IPS DF 19.7 (cell line): ENCODE data around the gene DLST.
A peak's percentile ranks its signal among the peaks of the same experiment; 100 is the strongest.

Experiments used
- DNase-seq: peaks from one replicate; pipeline ENCODE4 v3.0.0-alpha.2; 2013; ENCODE audit warnings: low read depth, low spot score

DLST gene

DNA sequence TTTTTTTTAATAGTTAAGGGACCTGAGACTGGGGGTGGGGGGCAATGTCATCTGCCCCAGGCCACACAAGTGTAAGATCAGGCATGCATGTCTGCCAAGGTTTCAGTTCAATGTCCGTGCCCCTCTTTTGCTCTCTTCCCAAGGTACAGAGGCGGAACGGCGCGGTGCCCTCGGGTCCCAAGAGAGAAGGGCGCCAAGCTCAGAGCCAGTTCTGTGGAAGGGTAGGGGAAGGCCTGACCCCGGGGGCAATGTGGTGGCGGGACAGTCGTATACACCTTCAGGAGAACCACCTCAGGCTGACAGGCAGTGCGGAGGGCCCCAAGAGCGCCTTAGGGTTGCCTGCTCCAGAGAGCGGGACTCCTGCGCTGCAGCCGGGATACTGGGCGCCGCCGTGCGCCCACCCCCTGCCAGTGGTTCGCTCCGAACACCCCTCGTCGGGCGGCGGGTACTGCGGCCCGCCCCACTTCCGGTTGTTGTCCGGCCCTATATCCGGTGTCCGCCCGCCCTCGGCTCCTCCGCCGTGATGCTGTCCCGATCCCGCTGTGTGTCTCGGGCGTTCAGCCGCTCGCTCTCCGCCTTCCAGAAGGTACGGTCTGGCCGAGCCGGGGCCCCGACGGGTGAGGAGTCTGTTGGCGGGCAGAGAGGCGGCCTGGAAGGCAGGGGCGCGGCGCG lies at the start of gene DLST:
Gene DLST (plus strand): TSS at position 486 of the 672 bp plus-strand sequence. CDS start 38 bp downstream, at position 524.
- peak; percentile 60 for DNase-seq

DNA sequence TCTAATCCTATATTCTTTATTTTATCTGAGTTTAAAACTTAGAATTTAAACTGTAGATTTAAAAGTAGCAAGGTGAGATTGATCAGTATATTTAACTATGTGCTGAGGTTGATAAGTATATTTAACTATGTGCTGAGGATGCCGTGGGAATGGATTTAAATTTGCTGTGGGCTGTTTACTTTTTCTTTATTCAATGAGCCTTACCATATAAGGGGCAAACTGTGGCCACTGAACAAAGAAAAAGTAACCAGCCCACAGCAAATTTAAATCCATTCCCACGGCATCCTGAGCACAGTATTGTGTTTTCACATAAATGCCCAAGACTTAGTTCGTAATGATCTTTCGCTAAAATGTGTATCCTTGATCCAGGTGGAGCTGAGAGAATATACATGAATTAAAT lies 48.9 kb upstream of the DLST start:
- no peak for DNase-seq

DNA sequence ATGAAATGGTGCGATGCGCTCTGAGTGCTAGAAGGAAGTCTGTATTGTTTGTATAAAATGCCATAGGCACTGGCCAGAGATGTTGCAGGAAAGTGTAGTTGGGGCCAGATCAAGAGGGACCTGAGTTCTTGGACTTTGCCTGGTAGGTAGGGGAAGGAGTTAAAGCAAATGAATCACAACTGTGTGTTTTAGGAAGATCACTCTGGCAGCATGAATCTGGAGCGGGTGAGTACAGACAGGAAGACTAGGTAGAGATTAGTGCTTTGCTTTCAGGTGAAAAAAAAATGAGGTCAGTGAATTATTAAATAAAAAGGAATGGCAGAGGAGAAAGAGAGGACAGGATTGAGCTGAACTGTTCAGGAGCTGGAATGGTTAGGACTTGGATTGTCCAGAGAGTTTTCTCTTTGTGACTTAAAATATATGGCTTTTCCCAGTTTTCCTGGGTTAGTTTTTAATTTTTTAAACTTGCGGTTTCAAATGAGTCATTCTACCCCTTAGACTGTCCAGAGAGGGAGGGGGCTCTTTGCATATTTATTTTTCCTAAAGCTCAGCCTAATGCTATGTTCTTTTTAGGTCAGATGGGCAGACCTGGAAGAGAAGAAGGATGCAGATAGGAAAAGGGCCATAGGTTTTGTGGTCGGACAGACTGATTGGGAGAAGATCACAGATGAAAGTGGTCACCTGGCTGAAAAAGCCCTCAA lies 46.9 kb upstream of the DLST start:
- DNase-seq: no peak

DNA sequence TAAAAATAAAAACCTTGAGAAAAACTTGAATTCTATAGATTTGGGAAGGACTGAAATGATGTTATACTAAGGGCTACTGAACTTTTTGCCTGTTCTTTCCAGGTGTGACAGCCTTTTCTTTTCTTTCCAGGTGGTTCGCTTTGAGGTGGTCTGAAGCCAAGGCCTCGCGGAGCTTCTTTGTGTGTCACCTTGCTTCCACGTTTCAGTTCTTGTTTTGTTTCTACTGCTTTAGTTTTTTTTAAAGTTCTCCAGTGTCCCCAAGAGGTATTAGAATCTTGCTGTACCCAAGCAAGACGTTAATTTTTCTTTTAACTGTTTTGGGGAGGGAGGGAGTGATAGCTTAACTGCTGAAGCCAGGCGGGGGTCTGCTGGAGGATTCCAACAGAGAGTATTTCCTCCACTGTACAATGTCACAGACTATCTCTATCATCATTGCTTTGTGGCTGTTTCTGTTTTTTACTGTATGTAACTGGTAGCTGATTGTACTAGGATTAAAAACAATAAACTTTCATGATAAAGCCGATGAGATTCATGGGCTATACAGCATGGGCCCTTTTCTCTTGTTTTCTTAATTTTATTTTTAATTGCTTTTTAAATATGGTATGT lies 46.0 kb upstream of the DLST start:
- DNase-seq: no peak

DNA sequence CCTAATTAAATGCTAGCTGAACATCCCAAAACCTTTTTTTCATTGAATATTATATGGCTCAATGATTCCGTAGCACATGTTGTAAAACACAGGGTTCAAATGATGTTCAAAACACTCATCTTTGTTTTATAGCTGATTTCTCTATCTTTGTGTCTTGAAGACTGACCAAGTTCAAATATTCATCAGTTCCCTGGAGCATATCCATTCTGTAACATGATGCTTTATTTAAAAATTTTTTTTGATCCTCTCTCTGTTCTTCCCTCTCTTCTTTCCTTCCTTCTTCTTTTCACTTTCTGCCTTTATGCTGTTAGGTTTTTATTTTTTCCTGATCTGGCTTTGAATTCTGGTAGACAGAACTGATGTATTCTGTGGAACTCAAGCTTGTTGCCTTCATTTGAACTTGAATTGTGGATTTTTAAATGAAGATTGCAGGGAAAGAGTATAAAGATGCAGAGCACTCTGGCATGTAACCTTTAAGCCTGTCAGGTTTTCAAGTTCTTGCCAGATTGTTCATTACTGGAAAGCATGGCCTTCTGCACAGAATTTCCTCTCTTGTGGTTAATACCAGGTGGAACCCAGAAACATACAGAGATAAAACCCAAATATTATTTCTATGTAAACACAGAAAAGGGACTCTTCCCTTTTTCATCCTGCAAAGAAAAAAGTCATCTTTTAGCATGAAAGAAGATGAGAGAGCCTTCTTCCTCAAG lies 45.3 kb upstream of the DLST start:
- DNase-seq: no peak

DNA sequence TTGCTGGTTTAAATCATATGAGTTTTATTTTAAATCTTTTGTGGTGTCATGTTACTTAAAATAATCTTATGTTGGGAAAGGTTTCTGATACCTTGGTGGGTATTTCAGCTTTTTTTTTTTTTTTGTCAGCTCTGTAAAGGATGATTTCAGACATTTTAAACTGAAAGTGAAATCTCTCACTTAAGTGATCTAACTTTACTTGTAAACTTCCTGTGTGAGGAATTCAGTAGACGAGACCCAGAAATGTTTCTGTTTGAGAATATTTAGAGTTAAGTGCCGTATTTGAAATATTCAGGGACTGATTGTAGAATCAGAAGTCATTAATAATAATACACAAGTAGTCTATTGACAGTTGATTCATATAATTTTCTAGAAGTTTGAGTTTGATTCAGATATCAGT lies 43.5 kb upstream of the DLST start:
- DNase-seq: no peak

DNA sequence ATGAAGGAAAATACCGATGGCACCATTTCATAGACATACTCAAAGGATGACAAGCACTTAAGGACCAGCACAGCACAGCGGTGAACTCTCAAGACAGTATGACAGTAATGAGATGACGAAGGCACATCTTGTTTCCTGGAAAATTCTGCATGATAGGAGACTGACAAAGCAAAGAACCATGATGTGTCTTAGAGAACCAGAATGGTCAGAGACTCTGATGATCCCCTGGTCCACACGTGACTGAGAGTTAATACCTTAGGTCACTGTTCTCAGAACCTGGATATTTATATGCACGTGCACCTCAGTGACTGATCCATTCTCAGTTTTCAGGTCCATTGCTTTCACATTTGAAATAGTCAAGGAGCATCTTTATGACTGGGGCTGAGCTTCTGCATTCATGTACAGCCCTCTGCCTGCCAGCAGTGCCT lies 41.1 kb upstream of the DLST start:
- DNase-seq: no peak

DNA sequence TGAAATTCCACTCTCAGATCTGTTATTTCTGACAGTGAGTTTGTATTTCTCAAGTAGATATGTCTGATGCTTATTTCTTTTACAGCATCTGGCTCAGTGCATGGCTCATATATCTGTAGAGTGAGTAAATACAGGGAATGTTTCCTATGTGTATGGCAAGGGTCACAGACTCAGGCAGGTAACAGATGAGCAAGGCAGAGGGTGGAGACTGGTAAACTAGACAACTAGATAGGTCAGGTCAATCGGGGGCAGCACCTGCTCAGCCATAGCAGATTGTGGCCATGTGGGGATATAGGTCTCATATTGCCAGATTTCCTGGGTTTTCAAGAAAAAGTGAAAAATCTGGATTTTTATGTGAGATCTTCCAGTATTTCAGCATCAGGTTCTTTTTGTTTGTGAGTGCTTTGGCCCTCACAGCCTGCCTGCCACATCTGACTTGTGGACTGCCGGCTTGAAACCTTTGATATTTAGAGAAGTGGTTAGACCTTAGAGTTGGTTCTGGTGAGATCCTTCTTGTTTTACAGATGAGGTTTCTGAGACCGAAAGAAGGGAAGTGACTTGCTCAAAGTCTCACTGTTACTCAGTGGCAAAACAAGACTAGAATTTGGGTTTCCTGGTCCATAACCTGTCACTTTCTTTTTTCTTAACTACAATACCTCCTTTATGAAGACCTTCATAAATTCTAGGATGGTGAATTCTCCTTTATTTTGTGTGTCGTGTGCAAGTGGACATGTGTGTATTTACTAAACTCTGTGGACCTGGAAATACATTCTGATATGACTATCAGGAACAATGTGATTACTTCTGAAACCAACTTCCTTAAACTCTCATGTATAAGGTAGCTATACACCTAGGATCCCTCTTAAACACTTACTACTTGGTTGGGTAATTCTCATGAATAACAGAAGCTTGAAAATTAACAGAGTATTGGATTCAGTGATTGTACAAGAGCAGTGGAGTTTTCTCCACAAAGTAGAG lies 40.2 kb upstream of the DLST start:
- no peak for DNase-seq

DNA sequence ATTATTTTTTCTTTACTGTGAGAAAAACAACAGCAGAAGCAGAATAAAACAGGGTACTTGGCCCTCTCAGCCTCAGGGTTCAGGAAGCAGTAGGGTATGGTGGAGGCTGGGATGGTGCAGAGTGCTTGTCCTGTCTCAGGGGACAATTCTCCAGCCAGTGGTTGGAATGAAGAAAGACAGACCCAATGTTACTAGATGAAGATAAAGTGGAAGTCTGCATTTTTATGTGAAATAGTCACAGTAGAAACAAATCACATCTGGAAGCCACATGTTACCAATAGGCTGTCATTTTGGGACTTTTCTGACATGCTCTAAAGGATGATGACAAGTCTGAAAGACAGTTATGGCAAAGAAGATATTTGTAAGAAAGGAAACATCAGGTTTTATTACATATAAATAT lies 38.1 kb upstream of the DLST start:
- DNase-seq: no peak

DNA sequence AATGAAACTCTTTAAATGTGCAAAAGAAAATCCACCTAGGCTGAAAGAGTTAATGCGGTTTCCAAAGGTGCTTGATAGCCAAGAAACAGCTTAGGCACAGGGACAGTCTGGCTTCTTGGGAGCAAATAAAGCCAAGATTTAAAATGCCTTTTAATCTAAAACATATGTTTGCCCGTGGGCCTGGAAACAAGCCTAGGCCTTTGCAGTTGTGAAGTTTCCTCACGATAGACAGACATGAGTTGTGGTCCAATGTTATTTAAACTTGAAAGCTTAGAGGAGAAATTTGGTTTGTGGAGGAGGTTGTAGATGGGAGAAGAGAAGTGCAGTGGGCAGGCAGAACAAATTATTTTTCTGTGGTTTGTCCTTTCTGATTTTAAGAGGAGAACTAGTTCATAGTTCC lies 35.5 kb upstream of the DLST start:
- no peak for DNase-seq

DNA sequence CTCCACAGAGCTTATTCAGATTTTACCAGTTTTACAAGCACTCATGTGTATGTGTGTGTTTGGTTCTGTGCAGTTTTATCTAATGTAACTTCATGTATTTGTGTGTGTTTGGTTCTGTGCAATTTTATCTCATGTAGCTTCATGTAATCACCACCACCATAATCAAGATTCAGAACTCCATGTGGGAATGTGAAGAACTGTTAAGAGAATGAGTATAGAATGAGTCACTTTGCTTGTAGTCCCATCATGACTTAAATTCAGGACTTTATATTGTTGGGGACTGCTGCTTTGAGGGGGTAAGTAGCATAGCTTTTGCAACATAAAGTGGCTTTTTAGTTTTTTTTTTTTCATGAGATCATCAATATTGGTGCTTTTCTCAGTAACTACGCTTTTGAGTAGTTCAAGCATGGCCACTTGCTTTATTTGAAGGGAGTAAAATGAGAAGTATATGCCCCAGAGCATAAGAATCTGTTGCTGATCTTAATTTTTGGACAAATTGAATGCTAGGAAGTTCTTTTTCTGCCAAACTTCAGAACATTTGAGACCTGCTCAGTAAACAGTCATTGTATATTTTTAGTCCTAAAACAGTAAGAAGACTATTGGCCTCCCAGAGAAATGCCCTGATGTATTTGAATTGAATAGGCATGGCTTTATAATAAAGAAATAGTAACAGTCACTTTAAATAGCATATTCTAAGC lies 34.6 kb upstream of the DLST start:
- DNase-seq: no peak

DNA sequence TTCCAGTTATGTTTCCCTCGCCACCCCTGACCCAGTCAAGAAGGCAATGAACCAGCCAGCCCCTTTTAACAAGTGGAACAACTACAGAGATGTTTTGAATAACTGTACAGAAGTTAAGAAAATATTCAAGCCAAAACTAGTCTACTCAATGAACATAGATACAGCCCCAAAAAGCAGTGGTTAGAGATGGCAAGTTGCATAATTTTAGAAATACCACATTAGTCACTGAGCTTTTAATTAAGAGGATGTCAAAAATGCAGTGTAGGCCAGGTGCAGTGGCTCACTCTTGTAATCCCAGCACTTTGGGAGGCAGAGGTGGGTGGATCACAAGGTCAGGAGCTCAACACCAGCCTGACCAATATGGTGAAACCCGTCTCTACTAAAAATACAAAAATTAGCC lies 32.9 kb upstream of the DLST start:
- DNase-seq: no peak

DNA sequence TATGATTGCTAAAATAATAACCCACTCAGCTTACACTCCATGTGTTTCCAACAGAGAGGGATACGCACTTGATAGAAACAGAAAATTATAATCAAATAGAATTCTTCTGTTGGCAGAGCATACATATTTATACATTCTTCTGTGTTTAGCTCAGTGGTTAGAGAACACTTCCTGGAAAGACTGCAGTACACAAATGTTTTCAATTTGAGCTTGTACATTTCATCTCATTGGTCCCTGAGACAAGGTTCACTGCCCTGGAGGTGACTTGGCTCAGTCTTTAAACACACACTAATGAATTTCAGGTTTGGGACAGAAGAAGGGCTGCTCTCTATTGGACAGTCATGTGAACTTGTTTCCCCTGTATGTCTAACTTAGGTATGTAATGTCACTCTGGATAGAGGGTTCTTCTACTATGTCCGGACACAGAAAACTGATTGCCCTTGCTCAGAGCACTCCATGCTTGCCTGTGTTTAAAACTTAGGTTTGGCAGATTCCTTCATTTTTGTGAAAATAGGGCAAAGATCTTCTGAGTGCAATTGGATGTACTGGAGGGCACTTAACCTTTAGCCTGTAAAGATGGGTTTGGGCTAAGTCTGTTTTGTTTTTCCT lies 28.7 kb upstream of the DLST start:
- DNase-seq: no peak

DNA sequence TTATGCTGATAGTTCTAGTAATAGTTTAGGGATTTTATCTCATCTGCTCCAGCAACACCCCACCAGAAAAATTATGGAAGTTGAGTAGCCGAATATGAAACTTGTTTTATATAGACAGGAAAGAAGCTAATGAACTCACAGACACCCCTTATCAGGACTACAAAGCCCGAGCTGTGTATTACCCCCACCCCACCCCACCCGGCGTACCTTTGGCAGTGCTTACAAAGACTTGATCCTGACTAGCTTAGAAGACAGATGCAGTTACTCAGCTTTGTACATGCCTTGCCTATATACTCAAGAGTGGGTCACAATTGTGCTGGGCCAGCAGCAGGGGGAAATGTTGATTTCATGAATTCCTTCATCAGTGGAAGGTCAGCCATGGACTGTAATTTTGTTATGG lies 28.1 kb upstream of the DLST start:
- DNase-seq: no peak

DNA sequence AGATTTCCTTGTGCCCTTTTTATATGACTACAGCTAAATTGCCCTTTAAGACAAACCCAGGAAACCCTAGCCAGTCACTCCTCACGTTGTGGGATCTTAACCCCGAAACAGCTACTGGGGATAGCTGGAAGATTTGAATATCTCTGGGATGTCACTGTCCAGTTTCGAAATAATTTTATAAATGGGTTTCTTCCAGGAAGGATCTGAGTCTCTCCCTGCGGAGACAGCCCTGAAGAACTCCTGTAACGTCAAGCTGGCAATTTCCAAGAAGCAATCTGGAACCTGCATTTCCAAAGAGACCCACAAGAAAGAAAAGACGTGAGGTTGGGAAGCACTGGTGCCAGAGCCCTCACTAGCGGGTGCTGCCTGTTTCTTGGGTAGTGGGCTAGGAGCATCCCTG lies 26.7 kb upstream of the DLST start:
- DNase-seq: no peak

DNA sequence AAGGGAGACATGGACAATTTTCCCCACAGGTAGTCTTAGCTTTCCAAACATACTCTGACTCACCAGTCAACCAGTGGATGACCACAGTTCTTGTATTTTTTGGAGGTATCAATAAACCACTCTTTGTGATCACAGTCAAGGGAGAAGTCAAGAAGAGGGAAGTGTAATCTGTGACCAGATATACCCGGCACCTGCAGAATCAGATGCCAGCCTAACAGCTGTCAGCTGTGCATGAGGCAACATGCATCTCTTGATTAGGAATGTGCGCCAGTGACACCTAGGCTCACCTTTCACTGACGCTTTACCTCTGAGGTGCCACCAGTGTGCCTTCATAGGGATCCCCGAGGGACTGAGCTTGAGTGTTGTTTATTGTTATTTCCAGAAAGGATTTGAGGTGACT lies 25.8 kb upstream of the DLST start:
- no peak for DNase-seq

DNA sequence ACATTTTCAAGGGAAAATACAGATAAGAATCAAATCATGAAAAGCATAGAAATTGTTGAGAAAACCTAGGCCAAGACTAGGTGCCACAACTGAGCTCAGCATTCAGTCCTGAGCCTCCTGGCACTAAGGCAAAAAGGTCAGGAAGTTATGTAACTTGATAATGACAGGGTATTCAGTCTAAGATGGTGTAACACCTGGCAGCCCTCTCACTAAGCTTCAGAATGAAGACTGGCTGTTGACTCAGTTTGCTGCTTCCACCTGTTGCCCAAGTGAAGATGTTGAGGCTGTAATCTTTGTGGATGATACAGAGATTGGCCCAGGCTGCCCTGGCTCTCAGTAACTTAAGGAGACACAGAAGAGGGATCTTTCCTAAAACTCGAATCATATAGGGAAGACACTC lies 25.4 kb upstream of the DLST start:
- no peak for DNase-seq

DNA sequence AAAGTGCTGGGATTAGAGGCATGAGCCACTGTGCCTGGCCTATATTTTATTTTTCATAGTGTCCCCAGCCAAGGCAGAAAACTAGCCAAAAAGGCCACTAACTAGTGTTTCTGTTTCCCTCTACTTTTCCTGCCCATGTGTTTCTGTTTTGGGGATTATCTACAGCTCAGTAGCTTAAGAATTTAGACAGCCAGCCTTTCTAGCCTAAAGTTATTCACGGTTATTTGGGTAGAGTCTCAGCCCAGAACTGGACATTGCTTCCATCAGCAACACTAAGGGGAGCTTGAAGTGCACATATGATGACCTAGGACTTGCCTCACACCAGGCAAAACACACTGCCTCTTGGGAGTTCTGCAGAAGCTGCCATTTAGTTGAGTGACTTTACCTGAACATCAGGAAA lies 23.7 kb upstream of the DLST start:
- no peak for DNase-seq

DNA sequence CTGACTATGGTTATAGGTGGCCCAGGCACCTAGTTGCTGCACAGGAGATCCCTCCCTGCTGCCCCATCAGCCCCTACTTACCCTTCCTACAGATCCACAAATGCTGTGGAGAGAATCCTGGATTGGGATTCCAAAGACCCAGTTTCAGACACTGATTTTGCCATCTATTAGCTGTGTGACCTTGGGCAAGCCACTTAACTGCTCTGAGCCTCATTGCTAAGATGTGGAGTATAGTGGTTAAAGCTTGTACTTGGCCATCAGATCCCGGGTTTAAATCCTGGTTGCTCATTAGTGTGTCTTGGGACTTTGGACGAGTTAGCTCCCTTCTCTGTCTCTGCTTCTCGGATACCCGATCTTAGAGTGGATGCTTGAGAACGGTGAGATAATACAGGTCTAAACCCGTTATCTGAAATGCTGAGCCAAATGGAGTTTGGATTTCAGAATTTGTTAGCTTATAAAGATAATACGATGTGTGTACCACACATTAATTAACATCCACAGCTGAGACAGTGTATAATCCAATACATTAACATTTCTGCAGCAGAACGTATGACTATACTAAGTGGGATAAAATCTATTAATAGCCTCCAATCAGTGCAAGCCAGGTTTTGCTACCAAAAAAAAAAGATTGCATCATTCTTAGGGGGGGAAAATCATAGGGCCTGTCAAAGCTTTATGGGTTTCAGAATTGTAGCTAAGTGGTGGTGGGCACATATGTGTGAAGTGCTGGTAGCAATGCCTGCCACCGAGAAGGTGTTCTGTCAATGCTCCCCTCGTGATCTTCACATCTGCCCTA lies 21.8 kb upstream of the DLST start:
- DNase-seq: no peak
